Dermis blood vessel endothelial cell (primary cell): ENCODE data around the gene ABRACL. TPM values are rescaled to one million over a fixed set of nuclear protein-coding genes. Genes with fewer than 3 reads are reported as not detected.
"Not testable (repeated sequence)": the region's sequence is repeated elsewhere in the genome, so short reads cannot be mapped to it uniquely, and the experiment has no call there.

Experiments used
- DNase-seq: peaks from one replicate; pipeline ENCODE4 v3.0.0; 2010
- total RNA-seq: library from RNA; depleted of rRNA; stranded (reverse); fragments of >200 nt; gene quantifications from 2 replicates; pipeline ENCODE4 v1.2.3, GENCODE V29; 2014

The ABRACL gene, protein sequence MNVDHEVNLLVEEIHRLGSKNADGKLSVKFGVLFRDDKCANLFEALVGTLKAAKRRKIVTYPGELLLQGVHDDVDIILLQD
- total RNA-seq = 41.0 and 41.9 TPM in 2 replicates

DNA sequence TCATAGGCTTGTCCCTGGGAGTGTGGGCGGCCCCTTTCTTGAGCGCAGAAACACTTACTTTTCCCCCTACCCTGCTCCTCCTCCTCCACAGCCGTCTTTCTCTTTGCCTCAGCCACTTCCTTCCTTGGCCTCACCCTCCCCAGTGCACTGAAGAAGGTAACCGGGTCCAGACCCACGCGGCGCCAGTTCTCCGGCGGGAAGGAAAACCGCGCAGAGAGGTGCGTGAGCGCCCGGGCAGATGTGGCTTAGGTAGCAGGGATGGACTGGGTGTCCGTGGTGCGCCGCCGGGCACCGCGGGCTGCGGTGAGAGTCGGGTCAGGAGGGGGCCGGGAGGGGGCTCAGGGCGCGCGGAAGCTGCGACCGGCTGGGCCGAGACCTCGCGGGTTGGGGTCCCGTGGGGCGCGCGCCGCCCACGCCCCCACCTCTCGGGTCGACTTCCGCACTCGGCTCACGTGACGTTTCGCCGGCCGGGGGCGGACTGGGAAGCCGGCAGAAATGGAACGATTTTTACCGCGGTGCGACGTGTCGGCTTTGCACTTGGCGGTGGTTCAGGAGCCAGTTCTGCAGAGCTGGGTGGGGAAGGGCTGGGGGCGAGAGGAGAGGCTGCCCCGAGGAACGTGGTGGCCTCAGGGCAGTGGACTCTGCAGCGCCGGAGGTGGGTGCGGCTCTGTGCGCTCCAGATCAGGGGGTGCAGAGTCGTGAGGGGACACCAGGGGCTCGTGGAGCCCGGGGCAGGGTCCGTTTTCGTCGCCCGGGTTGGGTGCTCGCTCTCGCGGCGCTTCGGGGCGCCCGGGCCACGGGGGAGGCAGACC is at the start of gene ABRACL:
Gene ABRACL, plus strand, starts transcription at position 88 of the 812 bp plus-strand sequence. CDS start 5,416 bp downstream, outside the sequence.
- peak; percentile 78 for DNase-seq

GRCh38 chr6:138979365-138979764 is 49.2 kb upstream of the ABRACL start:
- DNase-seq = no peak

- DNase-seq = no peak
Observed at GRCh38 chr6:138979813-138980668, 48.5 kb upstream of the ABRACL start.

GRCh38 chr6:138981416-138981815 is 47.1 kb upstream of the ABRACL start:
- DNase-seq = no peak

GRCh38 chr6:138986578-138986977 is 42.0 kb upstream of the ABRACL start:
- DNase-seq = peak; percentile 26

DNA sequence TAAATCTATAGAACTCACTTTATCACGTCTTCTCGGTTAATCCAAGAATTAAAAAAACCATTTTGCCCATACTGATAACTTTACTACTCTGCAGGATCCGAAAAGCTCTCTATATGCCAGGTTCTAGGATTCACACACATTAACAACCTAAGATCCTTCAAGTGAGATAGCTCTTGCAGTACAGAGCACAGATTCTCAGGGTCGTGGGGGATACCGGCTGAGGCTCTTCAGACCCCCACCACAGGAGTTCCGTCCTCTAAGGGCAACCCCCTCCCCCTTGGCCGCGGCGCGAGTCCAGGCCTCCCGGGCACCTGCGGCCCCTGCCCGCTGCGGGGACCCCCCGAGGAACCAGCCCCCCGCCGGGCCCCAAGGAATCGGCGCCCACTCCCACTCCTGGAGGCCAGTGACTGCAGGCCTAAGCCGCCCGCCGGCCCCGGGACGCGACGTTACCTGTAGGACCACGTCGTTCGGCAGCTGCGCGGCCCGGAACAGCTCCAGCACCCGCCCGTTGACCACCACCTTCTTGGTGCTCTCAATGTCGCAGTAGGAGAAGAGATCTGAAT is 41.4 kb upstream of the ABRACL start:
- peak; percentile 23 for DNase-seq

DNA sequence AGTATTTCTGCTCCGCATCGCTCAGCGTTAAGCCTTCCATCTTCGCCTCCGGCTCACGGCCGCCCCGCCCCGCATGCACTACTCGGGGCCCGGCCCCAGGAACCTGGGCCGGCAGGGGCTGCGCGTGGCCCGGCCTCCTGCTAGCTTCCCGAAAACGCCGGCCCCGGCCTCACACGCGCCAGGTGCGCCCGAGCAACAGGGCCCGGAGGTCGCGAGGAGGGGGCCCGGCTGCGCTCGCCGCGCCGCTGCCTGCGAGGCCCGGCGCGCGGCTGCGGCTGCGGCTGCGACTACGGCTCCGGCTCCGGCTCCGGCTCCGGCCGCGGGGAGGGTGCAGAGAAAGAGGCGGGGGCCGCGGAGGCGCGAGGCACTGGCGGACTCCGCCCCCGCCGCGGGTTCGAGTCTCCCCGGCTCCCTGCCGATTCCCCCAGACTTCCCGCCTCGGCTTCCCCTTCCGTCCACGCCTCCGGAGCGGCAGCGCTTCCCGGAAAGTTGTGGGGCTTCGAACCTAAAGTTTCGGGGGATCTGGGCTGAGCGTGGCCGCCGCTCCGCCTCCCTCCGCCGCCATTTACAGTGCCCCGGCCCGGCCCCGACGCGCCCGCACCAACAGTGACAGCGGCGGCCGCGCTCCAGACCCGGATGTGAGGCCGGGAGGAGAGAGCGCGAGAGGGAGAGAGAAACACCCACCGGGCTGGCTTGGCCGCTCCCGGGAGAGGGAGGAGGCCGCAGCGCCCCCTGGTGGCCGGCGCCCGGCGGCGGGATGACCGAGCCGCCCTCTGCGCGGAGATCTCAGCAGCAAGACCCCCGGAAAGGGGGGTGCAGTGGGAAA is 40.7 kb upstream of the ABRACL start, which contains the start of gene REPS1:
Gene REPS1, minus strand, starts transcription at position 611 of the 826 bp plus-strand sequence. Its CDS starts 571 bp downstream, at position 40.
- DNase-seq = peak; percentile 91

DNA sequence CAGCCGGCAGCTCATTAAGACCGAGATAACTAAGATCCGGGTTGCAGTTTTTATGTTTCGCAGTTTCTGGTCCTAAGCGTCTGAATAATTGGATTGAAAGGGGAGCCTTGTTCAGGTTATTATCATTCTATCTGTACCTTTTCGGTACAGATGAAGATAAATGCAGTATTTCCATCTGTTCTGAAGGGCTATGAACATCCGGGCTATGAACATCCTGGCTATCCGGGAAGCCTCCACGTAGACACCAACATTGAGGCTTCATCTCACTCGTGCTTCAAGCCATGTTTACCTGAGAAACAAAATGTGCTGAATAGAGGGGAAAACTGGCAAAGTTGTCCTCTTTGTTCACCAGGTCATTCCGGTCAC is 40.1 kb upstream of the ABRACL start:
- DNase-seq = no peak

DNA sequence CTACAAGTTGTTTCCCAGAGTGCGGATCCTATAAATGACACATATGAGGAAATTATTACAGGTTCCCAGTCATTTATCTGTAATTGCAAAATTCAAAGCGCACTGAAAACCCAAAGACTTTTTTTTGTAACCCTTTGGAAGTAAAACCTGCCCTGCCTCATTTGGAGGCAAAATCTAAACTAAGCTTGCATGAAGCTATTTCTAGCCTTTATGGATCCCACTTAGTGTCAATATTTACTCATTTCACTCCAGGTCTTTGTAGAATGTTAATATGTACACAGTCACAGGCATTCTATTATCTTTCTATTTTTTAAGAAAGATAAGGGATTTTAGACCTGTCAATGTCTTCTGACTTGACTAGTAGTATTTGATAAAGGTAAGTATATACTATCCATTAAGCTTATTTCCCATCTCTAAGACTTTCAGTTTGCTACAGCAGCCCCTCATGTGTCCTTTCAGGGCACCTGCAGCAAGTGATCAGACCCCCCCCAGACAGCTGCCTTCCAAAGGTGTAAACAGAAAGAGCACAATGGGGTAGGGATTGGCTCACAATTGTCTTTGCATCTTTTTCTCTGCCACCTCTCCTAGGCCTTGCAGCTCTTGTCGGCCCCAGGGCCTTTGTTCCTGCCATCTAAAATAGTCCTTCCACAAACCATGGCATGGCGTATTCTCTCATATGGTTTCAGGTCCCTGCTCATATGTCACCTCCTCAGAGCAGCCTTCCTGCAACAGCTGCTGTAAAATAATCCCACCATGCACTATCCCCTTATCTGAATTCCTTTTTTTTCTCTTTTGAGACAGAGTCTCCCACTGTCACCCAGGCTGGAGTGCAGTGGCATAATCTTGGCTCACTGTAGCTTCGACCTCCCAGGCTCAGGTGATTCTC is 39.2 kb upstream of the ABRACL start:
- DNase-seq = no peak

DNA sequence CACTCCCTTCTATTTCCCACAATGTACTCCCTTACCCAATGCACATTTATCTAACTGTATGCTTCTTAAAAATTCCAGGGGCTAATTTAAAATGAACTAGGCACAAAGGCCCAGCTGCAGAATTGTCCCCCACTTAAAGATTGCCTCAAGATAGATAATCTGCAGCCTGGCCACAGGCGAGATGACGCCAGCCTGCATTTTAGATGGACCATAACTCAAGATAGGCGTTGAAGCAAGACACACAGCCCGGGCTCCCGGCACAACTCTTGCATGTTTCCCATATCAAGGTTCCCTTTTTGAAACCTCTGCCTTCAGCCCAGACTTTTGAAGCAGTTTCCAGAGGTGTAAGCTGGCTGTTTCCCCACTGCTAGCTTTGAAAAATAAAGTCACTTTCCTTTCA is 37.3 kb upstream of the ABRACL start:
- no peak for DNase-seq

DNA sequence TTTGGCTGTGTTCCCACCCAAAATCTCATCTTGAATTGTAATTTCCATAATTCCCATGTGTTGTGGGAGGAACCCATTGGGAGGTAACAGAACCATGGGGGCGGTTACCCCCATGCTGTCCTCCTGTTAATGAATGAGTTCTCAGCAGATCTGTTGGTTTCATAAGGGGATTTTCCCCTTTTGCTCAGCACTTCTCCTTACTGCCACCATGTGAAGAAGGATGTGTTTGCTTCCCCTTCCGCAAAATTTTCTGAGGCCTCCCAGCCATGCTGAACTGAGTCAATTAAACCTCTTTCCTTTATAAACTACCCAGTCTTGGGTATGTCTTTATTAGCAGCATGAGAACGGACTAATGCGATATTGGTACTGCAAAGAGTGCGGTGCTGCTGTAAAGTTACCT is 35.6 kb upstream of the ABRACL start:
- not testable (repeated sequence) for DNase-seq

GRCh38 chr6:138993410-138993809 is 35.1 kb upstream of the ABRACL start:
- not testable (repeated sequence) for DNase-seq

DNA sequence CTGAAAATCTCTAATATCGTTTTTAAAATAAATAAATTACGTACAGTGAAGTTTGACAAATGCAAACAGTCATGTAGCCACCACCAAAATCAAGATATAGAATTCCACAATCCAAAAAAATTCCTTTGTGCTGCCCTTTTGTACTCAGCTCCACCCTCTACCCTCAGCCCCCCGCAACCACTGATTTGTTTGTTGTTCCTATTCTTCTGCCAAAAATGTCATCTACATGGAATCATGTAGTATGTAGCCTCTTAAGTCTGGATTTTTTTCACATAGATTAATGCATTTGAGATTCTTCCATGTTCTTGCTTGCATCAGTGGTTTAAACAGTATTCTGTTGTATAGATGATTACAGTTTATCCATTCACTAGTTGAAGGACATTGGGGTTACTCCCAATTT is 32.0 kb upstream of the ABRACL start:
- DNase-seq = no peak

GRCh38 chr6:138997136-138997535 is 31.4 kb upstream of the ABRACL start:
- DNase-seq = no peak

- no peak for DNase-seq
Observed at GRCh38 chr6:138999949-139000725, 28.4 kb upstream of the ABRACL start.

GRCh38 chr6:139003751-139004150 is 24.8 kb upstream of the ABRACL start:
- DNase-seq = no peak

DNA sequence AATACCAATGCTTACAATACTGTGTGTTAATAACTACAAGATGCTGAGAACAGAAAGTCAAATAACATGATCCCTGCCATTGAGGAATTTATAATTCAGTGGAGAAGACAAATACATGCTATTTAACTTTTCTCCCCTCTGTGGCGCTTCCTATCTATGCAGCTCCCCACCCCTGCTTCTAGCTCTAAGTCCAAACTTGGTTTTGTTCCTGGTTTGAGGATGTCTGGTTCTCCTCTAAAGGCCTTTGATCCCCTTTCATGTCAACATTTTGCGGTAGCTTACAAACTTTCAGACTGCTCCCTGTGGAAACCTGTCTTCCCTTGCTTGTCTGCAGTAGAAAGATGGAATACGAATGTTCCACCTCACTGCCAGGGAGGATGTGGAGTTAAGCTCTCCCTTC is 22.1 kb upstream of the ABRACL start:
- no peak for DNase-seq

DNA sequence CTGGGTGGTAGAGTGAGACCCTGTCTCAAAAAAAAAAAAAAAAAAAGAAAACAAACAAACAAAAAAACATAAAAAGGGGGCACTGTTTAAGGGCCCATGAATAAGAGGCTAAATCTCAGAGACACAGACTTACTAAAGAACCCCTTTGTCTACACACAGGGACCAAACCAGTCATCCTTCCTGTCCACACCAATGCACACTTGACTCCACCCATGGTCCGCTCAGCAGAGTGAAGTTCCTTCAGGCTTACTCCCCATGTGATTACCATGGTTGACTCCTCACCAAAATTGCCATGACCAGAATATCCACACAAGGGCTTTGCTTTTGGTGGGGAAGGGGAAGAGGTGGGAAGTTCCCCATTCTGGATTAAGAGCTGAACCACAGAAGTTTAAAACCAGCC is 21.1 kb upstream of the ABRACL start:
- DNase-seq = no peak

DNA sequence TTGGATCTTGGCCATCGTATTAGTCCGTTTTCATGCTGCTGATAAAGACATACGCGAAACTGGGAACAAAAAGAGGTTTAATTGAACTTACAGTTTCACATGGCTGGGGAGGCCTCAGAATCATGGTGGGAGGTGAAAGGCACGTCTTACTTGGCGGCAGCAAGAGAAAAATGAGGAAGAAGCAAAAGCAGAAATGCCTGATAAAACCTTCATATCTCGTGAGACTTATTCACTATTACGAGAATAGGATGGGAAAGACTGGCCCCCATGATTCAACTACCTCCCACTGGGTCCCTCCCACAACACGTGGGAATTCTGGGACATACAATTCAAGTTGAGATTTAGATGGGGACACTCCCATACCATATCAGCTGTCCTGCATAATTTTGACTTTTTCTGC is 20.4 kb upstream of the ABRACL start:
- no peak for DNase-seq

DNA sequence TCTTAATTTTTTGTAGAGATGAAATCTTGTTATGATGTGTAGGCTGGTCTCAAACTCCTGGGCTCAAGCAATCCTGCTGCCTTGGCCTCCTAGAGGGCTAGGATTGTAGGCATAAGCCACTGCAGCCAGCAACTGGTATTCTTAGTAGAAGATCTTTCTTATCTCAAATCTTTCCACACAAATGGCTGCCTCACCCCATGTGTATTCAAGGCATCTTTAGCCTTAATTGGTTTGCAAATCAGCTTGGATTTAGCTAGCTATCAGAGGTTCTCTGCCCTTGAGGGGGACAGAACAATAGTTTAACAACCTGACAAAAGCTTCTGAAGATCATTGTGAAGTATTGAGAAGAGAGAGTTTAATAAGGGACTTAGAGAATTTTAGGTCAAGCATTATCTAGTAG is 17.9 kb upstream of the ABRACL start:
- DNase-seq = no peak
